Measurements from ENCODE around the gene PISD.

Gene PISD

GRCh38 chr22:31572939-31573338, 89.1 kb downstream of the PISD start:
- CTCF ChIA-PET = interaction anchor here (1.3 kb wide), 1 partner anchor 12 kb away, joined by 7 read pairs; no protein-coding TSS in a partner anchor
- Histone ChIP-seq H3K4me1 (ENCODE audit: control insufficient read depth, insufficient read depth, low read length) (no peaks in the 10 kb centered on the region), H3K36me3 (ENCODE audit: control insufficient read depth in 2 of 2, insufficient read depth in 1 of 2, low read length in 2 of 2) (peaks cover 20 to 43% of the 10 kb centered on the region in 2 experiments), H3K27ac (ENCODE audit: extremely low read depth, low read depth, low read length) (no peak overlapping the region), H3K9me3 (ENCODE audit: control insufficient read depth, insufficient read depth, low read depth, low read length) (no peaks in the 10 kb centered on the region), H3K4me3 (ENCODE audit: low read depth, low read length) (no peak overlapping the region)
- POLR2A ChIA-PET = no interaction called here
- TF ChIP-seq KLF17 (tag by site-specific recombination; IDR thresholded peaks at IDR 0.05) (no peak), ZBTB21 (tag by site-specific recombination; IDR thresholded peaks at IDR 0.05) (no peak), ZNF529 (tag by site-specific recombination; IDR thresholded peaks at IDR 0.05; ENCODE audit: insufficient replicate concordance) (no peak), REPIN1 (tag by site-specific recombination; IDR thresholded peaks at IDR 0.05; ENCODE audit: low read depth) (no peak), ZNF747 (tag by site-specific recombination; IDR thresholded peaks at IDR 0.05) (no peak), ZNF174 (tag by site-specific recombination; IDR thresholded peaks at IDR 0.05) (no peak), HOXA7 (CRISPR knock-in tag; IDR thresholded peaks at IDR 0.05; ENCODE audit: borderline replicate concordance) (no peak), GLI4 (tag by site-specific recombination; IDR thresholded peaks at IDR 0.05) (no peak), TRIM28 (IDR thresholded peaks at IDR 0.05; ENCODE audit: borderline replicate concordance, low read length) (no peak), ZNF426 (tag by site-specific recombination; IDR thresholded peaks at IDR 0.05) (no peak), ZNF555 (tag by site-specific recombination; conservative IDR thresholded peaks at IDR 0.05) (no peak), ZNF114 (tag by site-specific recombination; IDR thresholded peaks at IDR 0.05) (no peak), GLIS2 (tag by site-specific recombination; IDR thresholded peaks at IDR 0.05) (no peak), KLF9 (tag by site-specific recombination; IDR thresholded peaks at IDR 0.05; ENCODE audit: low read depth) (no peak)
- TF ChIP-seq, protein P1, sequence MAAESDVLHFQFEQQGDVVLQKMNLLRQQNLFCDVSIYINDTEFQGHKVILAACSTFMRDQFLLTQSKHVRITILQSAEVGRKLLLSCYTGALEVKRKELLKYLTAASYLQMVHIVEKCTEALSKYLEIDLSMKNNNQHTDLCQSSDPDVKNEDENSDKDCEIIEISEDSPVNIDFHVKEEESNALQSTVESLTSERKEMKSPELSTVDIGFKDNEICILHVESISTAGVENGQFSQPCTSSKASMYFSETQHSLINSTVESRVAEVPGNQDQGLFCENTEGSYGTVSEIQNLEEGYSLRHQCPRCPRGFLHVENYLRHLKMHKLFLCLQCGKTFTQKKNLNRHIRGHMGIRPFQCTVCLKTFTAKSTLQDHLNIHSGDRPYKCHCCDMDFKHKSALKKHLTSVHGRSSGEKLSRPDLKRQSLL (tag by site-specific recombination; IDR thresholded peaks at IDR 0.05) = no peak

GRCh38 chr22:31569126-31569525, 92.9 kb downstream of the PISD start:
- H3K4me3 ChIP-seq (ENCODE audit: low read depth, low read length) = no peak overlapping the region
- ChIA-PET POLR2A (interaction anchor here (0.7 kb wide), 1 partner anchor 843 kb away, joined by 3 read pairs; no protein-coding TSS in a partner anchor), CTCF (interaction anchor here (0.5 to 2.8 kb wide), 3 partner anchors 8 to 69 kb away, joined by 3 to 16 read pairs (median 3); no protein-coding TSS in a partner anchor)
- TF ChIP-seq PATZ1 (tag by site-specific recombination; IDR thresholded peaks at IDR 0.05) = no peak
- TF ChIP-seq GLI4 (tag by site-specific recombination; IDR thresholded peaks at IDR 0.05) = no peak
- TF ChIP-seq ZNF677 (tag by site-specific recombination; IDR thresholded peaks at IDR 0.05) = 0 out of 2 replicates have a peak, but pooled peaks have one; percentile 41
- peaks cover 11 to 18% of the 10 kb centered on the region in 2 experiments for H3K36me3 ChIP-seq (ENCODE audit: control insufficient read depth in 2 of 2, insufficient read depth in 1 of 2, low read length in 2 of 2)
- H3K4me1 ChIP-seq (ENCODE audit: control insufficient read depth, insufficient read depth, low read length) = no peaks in the 10 kb centered on the region
- H3K27ac ChIP-seq (ENCODE audit: extremely low read depth, low read depth, low read length) = no peak overlapping the region
- H3K9me3 ChIP-seq (ENCODE audit: control insufficient read depth, insufficient read depth, low read depth, low read length) = no peaks in the 10 kb centered on the region
